ENCODE measurements around the gene SLC12A2.

SLC12A2 gene

GRCh38 chr5:128216285-128216684 is 132.7 kb downstream of the SLC12A2 start:
- TF ChIP-seq TEAD4 (IDR thresholded peaks at IDR 0.05) (no peak), FOXM1 (IDR thresholded peaks at IDR 0.05; ENCODE audit: borderline replicate concordance, low read depth) (no peak), MAX (IDR thresholded peaks at IDR 0.05) (no peak), CREB1 (IDR thresholded peaks at IDR 0.05; ENCODE audit: low read depth) (no peak), TCF12 (IDR thresholded peaks at IDR 0.05; ENCODE audit: low read depth) (no peak), RAD21 (IDR thresholded peaks at IDR 0.05; ENCODE audit: low read depth) (no peak), REST (IDR thresholded peaks at IDR 0.05; ENCODE audit: low read depth) (no peak), NFIC (IDR thresholded peaks at IDR 0.05) (no peak)

- TF ChIP-seq NFIC (IDR thresholded peaks at IDR 0.05) (peak; percentile 54), ZBTB7A (IDR thresholded peaks at IDR 0.05; ENCODE audit: low read depth) (no peak), TEAD4 (IDR thresholded peaks at IDR 0.05) (peak; percentile 61), EP300 (IDR thresholded peaks at IDR 0.05; ENCODE audit: borderline replicate concordance) (peak; percentile 66), FOXM1 (IDR thresholded peaks at IDR 0.05; ENCODE audit: borderline replicate concordance, low read depth) (0 out of 2 replicates have a peak, but pooled peaks have one; percentile 33)
Measured at GRCh38 chr5:128216860-128217531, 133.4 kb downstream of the SLC12A2 start.

- no peak for TF ChIP-seq RAD21 (IDR thresholded peaks at IDR 0.05; ENCODE audit: low read depth)
- TF ChIP-seq TEAD4 (IDR thresholded peaks at IDR 0.05): no peak
- TF ChIP-seq MAX (IDR thresholded peaks at IDR 0.05): no peak
- TF ChIP-seq CREB1 (IDR thresholded peaks at IDR 0.05; ENCODE audit: low read depth): no peak
- no peak for TF ChIP-seq ZBTB7A (IDR thresholded peaks at IDR 0.05; ENCODE audit: low read depth)
- TF ChIP-seq USF1 (IDR thresholded peaks at IDR 0.05): no peak
Measured at GRCh38 chr5:128220841-128221240, 137.3 kb downstream of the SLC12A2 start.

GRCh38 chr5:128224336-128224735 is 140.8 kb downstream of the SLC12A2 start:
- TF ChIP-seq MAX (IDR thresholded peaks at IDR 0.05): no peak
- TF ChIP-seq YY1 (IDR thresholded peaks at IDR 0.05; ENCODE audit: low read depth): no peak
- no peak for TF ChIP-seq TAF1 (IDR thresholded peaks at IDR 0.05; ENCODE audit: low read depth)
- no peak for TF ChIP-seq NFIC (IDR thresholded peaks at IDR 0.05)
- TF ChIP-seq ZBTB7A (IDR thresholded peaks at IDR 0.05; ENCODE audit: low read depth): no peak
- TF ChIP-seq USF1 (IDR thresholded peaks at IDR 0.05): no peak
- no peak for TF ChIP-seq RAD21 (IDR thresholded peaks at IDR 0.05; ENCODE audit: low read depth)
- TF ChIP-seq EP300 (IDR thresholded peaks at IDR 0.05; ENCODE audit: borderline replicate concordance): no peak
- no peak for TF ChIP-seq CEBPB (IDR thresholded peaks at IDR 0.05)
- TF ChIP-seq EGR1 (IDR thresholded peaks at IDR 0.05): no peak
- TF ChIP-seq REST (IDR thresholded peaks at IDR 0.05; ENCODE audit: low read depth): no peak
- TF ChIP-seq FOXM1 (IDR thresholded peaks at IDR 0.05; ENCODE audit: borderline replicate concordance, low read depth): no peak
- TF ChIP-seq CREB1 (IDR thresholded peaks at IDR 0.05; ENCODE audit: low read depth): no peak
- TF ChIP-seq TCF12 (IDR thresholded peaks at IDR 0.05; ENCODE audit: low read depth): no peak
- no peak for TF ChIP-seq TEAD4 (IDR thresholded peaks at IDR 0.05)

- TF ChIP-seq EGR1 (IDR thresholded peaks at IDR 0.05): no peak
- no peak for TF ChIP-seq RAD21 (IDR thresholded peaks at IDR 0.05; ENCODE audit: low read depth)
- TF ChIP-seq FOXM1 (IDR thresholded peaks at IDR 0.05; ENCODE audit: borderline replicate concordance, low read depth): no peak
- TF ChIP-seq EP300 (IDR thresholded peaks at IDR 0.05; ENCODE audit: borderline replicate concordance): peak; percentile 15; the same call in 1 of the 2 replicates
Measured at GRCh38 chr5:128225245-128226030, 141.9 kb downstream of the SLC12A2 start.

Measured in Ishikawa (cell line).